ES-I3 (cell line): ENCODE data around the gene ADGRL2.

Experiments used
- H3K36me3 ChIP-seq: 2 replicates; pipeline ENCODE4 v1.6.1; 2013; ENCODE audit warnings: mild to moderate bottlenecking, low read length, control low read depth, moderate library complexity; ENCODE audit not compliant: insufficient read depth
- H3K4me1 ChIP-seq: 2 replicates; pipeline ENCODE4 v1.6.1; 2013; ENCODE audit warnings: mild to moderate bottlenecking, control low read depth, low read length; ENCODE audit not compliant: insufficient read depth
- H3K9ac ChIP-seq: 2 replicates; pipeline ENCODE4 v1.6.1; 2013; ENCODE audit warnings: low read depth, mild to moderate bottlenecking, low read length, moderate library complexity
- H3K9me3 ChIP-seq: 2 replicates; pipeline ENCODE4 v1.6.1; 2013; ENCODE audit warnings: mild to moderate bottlenecking, low read length, moderate library complexity; ENCODE audit not compliant: control insufficient read depth, insufficient read depth

ADGRL2 gene

GRCh38 chr1:81801651-81802456 is 1.1 kb downstream of the ADGRL2 start:
- no peaks in the 10 kb centered on the region for H3K36me3 ChIP-seq
- H3K4me1 ChIP-seq, result peaks cover 25% of the 10 kb centered on the region; the same call in 1 of the 2 replicates
- H3K9ac ChIP-seq, result peak overlapping the region; percentile 90
- no peaks in the 10 kb centered on the region for H3K9me3 ChIP-seq

- H3K9ac ChIP-seq, result peak overlapping the region; percentile 90
- H3K36me3 ChIP-seq, result no peaks in the 10 kb centered on the region
Measured at GRCh38 chr1:81802457-81802706, 1.6 kb downstream of the ADGRL2 start.

GRCh38 chr1:81802707-81803430 is 2.1 kb downstream of the ADGRL2 start:
- peak overlapping the region; percentile 90 for H3K9ac ChIP-seq

More at GRCh38 chr1:81802457-81802706, 1.6 kb downstream of the ADGRL2 start:
- H3K4me1 ChIP-seq, result peaks cover 22% of the 10 kb centered on the region; the same call in 1 of the 2 replicates
- H3K9me3 ChIP-seq, result no peaks in the 10 kb centered on the region

GRCh38 chr1:81803431-81804110 is 2.8 kb downstream of the ADGRL2 start:
- Histone ChIP-seq H3K9me3 (no peaks in the 10 kb centered on the region), H3K4me1 (peaks cover 25% of the 10 kb centered on the region; the same call in 1 of the 2 replicates), H3K9ac (peak overlapping the region; percentile 90), H3K36me3 (no peaks in the 10 kb centered on the region)

More at GRCh38 chr1:81802707-81803430, 2.1 kb downstream of the ADGRL2 start:
- Histone ChIP-seq H3K9me3 (no peaks in the 10 kb centered on the region), H3K36me3 (no peaks in the 10 kb centered on the region), H3K4me1 (peaks cover 21% of the 10 kb centered on the region; the same call in 1 of the 2 replicates)

- peaks cover 28% of the 10 kb centered on the region for H3K4me1 ChIP-seq
- no peaks in the 10 kb centered on the region for H3K36me3 ChIP-seq
- H3K9me3 ChIP-seq, result no peaks in the 10 kb centered on the region
- H3K9ac ChIP-seq, result peak overlapping the region; percentile 90
Measured at GRCh38 chr1:81804312-81804711, 3.6 kb downstream of the ADGRL2 start.

- no peaks in the 10 kb centered on the region for H3K36me3 ChIP-seq
- peak overlapping the region; percentile 15; the same call in 1 of the 2 replicates for H3K9ac ChIP-seq
- peaks cover 39% of the 10 kb centered on the region for H3K4me1 ChIP-seq
- H3K9me3 ChIP-seq, result no peaks in the 10 kb centered on the region
Measured at GRCh38 chr1:81805537-81806431, 5.0 kb downstream of the ADGRL2 start.

- no peaks in the 10 kb centered on the region for H3K9me3 ChIP-seq
- peaks cover 45% of the 10 kb centered on the region for H3K4me1 ChIP-seq
- H3K9ac ChIP-seq, result peak overlapping the region; percentile 15; the same call in 1 of the 2 replicates
- no peaks in the 10 kb centered on the region for H3K36me3 ChIP-seq
Measured at GRCh38 chr1:81806432-81806770, 5.7 kb downstream of the ADGRL2 start.

GRCh38 chr1:81808760-81809159 is 8.0 kb downstream of the ADGRL2 start:
- Histone ChIP-seq H3K4me1 (peaks cover 50% of the 10 kb centered on the region), H3K36me3 (no peaks in the 10 kb centered on the region), H3K9me3 (no peaks in the 10 kb centered on the region), H3K9ac (peak overlapping the region; percentile 2; the same call in 1 of the 2 replicates)

GRCh38 chr1:81809808-81810207 is 9.1 kb downstream of the ADGRL2 start:
- no peaks in the 10 kb centered on the region for H3K36me3 ChIP-seq
- peaks cover 50% of the 10 kb centered on the region for H3K4me1 ChIP-seq
- no peaks in the 10 kb centered on the region for H3K9me3 ChIP-seq
- H3K9ac ChIP-seq, result no peak overlapping the region

- H3K36me3 ChIP-seq, result no peaks in the 10 kb centered on the region
- no peak overlapping the region for H3K9ac ChIP-seq
- H3K4me1 ChIP-seq, result peaks cover 38% of the 10 kb centered on the region
- H3K9me3 ChIP-seq, result no peaks in the 10 kb centered on the region
Measured at GRCh38 chr1:81811757-81812371, 11.1 kb downstream of the ADGRL2 start.

GRCh38 chr1:81812712-81813111 is 12.0 kb downstream of the ADGRL2 start:
- H3K9me3 ChIP-seq, result no peaks in the 10 kb centered on the region
- no peak overlapping the region for H3K9ac ChIP-seq
- peaks cover 37% of the 10 kb centered on the region for H3K4me1 ChIP-seq
- H3K36me3 ChIP-seq, result no peaks in the 10 kb centered on the region

GRCh38 chr1:81813691-81814090 is 13.0 kb downstream of the ADGRL2 start:
- Histone ChIP-seq H3K36me3 (no peaks in the 10 kb centered on the region), H3K4me1 (peaks cover 29% of the 10 kb centered on the region), H3K9me3 (no peaks in the 10 kb centered on the region), H3K9ac (no peak overlapping the region)

- Histone ChIP-seq H3K9ac (no peak overlapping the region), H3K36me3 (no peaks in the 10 kb centered on the region), H3K9me3 (no peaks in the 10 kb centered on the region), H3K4me1 (peaks cover 27% of the 10 kb centered on the region)
Measured at GRCh38 chr1:81819613-81820012, 18.9 kb downstream of the ADGRL2 start.
